Endothelial cell of umbilical vein (primary cell): ENCODE measurements around the gene SRBD1. TPM values are rescaled to one million over a fixed set of nuclear protein-coding genes. Genes with fewer than 3 reads are reported as not detected.

Experiments
- BruUV-seq: library from RNA; stranded (reverse); fragments of 400-500 nt; replicated peaks from 2 replicates; lab custom pipeline; 2021; lab: Mats Ljungman, UMichigan
- CTCF ChIA-PET: fragments of 300-600, 350-600 bp; sonication (Branson Sonifier 250); formaldehyde crosslinking; loops from one replicate; lab custom pipeline; 2021; ENCODE audit warnings: antibody characterized with exemption, inconsistent platforms; lab: Charles Lee
- POLR2A ChIA-PET: fragments of 300-600, 350-600 bp; sonication (Branson Sonifier 250); formaldehyde crosslinking; loops from one replicate; lab custom pipeline; 2021; ENCODE audit warnings: antibody characterized with exemption, inconsistent platforms; lab: Charles Lee
- DNase-seq: peaks from one replicate; pipeline ENCODE4 v3.0.0-alpha.2; 2011; ENCODE audit warnings: low read depth, low spot score
- FAIRE-seq: peaks from 2 replicates; lab custom pipeline; 2011; peaks lifted over from hg19 to GRCh38; lab: Jason Lieb, UNC
- H2AFZ ChIP-seq: 2 replicates; pipeline ENCODE4 v1.6.0; 2012; ENCODE audit warnings: low read depth, low read length, control low read depth, inconsistent platforms
- H3K27ac ChIP-seq: 2 replicates; pipeline ENCODE4 v1.5.1; 2011; ENCODE audit warnings: low read depth, mild to moderate bottlenecking, control low read depth, low read length, moderate library complexity; ENCODE audit not compliant: insufficient read depth
- H3K27me3 ChIP-seq, 2 experiments: 2 replicates each; pipeline versions ENCODE4 v1.6.0 to v1.6.1; 2011; ENCODE audit warnings: low read length in 2 of 2, mixed read lengths in 1 of 2; ENCODE audit not compliant: control insufficient read depth in 2 of 2, insufficient read depth in 2 of 2
- H3K36me3 ChIP-seq, 2 experiments: 2 replicates in 1 of 2; 3 replicates in 1 of 2; pipeline ENCODE4 v1.5.1; 2011; ENCODE audit warnings: low read length in 2 of 2, mild to moderate bottlenecking in 1 of 2, moderate library complexity in 1 of 2; ENCODE audit not compliant: control insufficient read depth in 2 of 2, insufficient read depth in 2 of 2; ENCODE audit errors: extremely low read depth in 1 of 2
- H3K4me1 ChIP-seq: 3 replicates; pipeline ENCODE4 v1.5.1; 2011; ENCODE audit warnings: mild to moderate bottlenecking, low read length; ENCODE audit not compliant: control insufficient read depth, insufficient read depth; ENCODE audit errors: extremely low read depth
- H3K4me2 ChIP-seq: 2 replicates; pipeline ENCODE4 v1.6.1; 2011; ENCODE audit warnings: low read length, control low read depth, mixed read lengths; ENCODE audit not compliant: insufficient read depth
- H3K4me3 ChIP-seq, 3 experiments: fragments of 200-600 bp in 1 of 3; sonication (generic), shearing (Covaris generic) in 1 of 3; replicated peaks in 1 of 3; 2 replicates each; pipeline ENCODE4 v1.5.1; 2011 to 2016; ENCODE audit warnings: control low read depth in 3 of 3, low read length in 3 of 3, mild to moderate bottlenecking in 2 of 3, inconsistent platforms in 1 of 3, low read depth in 1 of 3, moderate library complexity in 1 of 3; ENCODE audit not compliant: insufficient read depth in 1 of 3
- H3K79me2 ChIP-seq: 2 replicates; pipeline ENCODE4 v1.6.0; 2012; ENCODE audit warnings: low read length, inconsistent platforms; ENCODE audit not compliant: control insufficient read depth, insufficient read depth
- H3K9ac ChIP-seq: replicated peaks from 2 replicates; pipeline ENCODE3; 2011; ENCODE audit warnings: low read length, control low read depth; ENCODE audit not compliant: insufficient read depth; ENCODE audit errors: extremely low read depth
- H3K9me1 ChIP-seq: replicated peaks from 3 replicates; pipeline ENCODE4 v1.6.0; 2011; ENCODE audit warnings: mild to moderate bottlenecking, low read length; ENCODE audit not compliant: control insufficient read depth, insufficient read depth; ENCODE audit errors: extremely low read depth
- H3K9me3 ChIP-seq: replicated peaks from 2 replicates; pipeline ENCODE4 v1.5.1; 2012; ENCODE audit warnings: low read length, inconsistent platforms; ENCODE audit not compliant: control insufficient read depth, insufficient read depth
- H4K20me1 ChIP-seq: replicated peaks from 2 replicates; pipeline ENCODE3; 2011; ENCODE audit warnings: mild to moderate bottlenecking, low read length; ENCODE audit not compliant: control insufficient read depth, insufficient read depth; ENCODE audit errors: extremely low read depth
- EZH2 ChIP-seq: IDR thresholded peaks from 2 replicates; pipeline ENCODE4 v1.6.1; 2012; ENCODE audit warnings: borderline replicate concordance, low read depth, mild to moderate bottlenecking, moderate library complexity, low read length, inconsistent platforms; ENCODE audit not compliant: severe bottlenecking
- FOS ChIP-seq: IDR thresholded peaks from 2 replicates; pipeline ENCODE4 v1.6.1; 2011; ENCODE audit warnings: mild to moderate bottlenecking, low read length, moderate library complexity, borderline replicate concordance; ENCODE audit not compliant: insufficient read depth
- GATA2 ChIP-seq: IDR thresholded peaks from 2 replicates; pipeline ENCODE4 v1.7.0; 2011; ENCODE audit warnings: low read depth, mild to moderate bottlenecking, moderate library complexity, mixed read lengths, low read length; ENCODE audit not compliant: insufficient read length, insufficient read depth
- JUN ChIP-seq: IDR thresholded peaks from 2 replicates; pipeline ENCODE4 v1.6.1; 2011; ENCODE audit warnings: borderline replicate concordance, low read depth; ENCODE audit not compliant: insufficient read length, insufficient read depth
- MYC ChIP-seq: IDR thresholded peaks from one replicate; pipeline ENCODE4 v1.6.1; 2011; ENCODE audit warnings: mild to moderate bottlenecking, low read depth, low read length
- POLR2A ChIP-seq: IDR thresholded peaks from 2 replicates; pipeline ENCODE4 v1.6.1; 2012; ENCODE audit warnings: low read depth, mild to moderate bottlenecking, control low read depth, low read length
- POLR2AphosphoS5 ChIP-seq: IDR thresholded peaks from 2 replicates; pipeline ENCODE4 v1.6.1; 2012; ENCODE audit warnings: low read depth, mild to moderate bottlenecking, control low read depth, low read length, moderate library complexity; ENCODE audit not compliant: insufficient read depth
- dilution Hi-C: fragments of 300-500 bp; cut with MboI; formaldehyde crosslinking; loops from one replicate; pipeline ENCODE4 v1.15.0; 2019; ENCODE audit warnings: low sequenced_read_pairs; ENCODE audit not compliant: extremely low pct_ligation_motif_present
- intact Hi-C: fragments of 100-400 bp; cut with micrococcal nuclease; formaldehyde crosslinking; loops from one replicate; pipeline ENCODE4 v1.10.0; 2022
- polyA plus RNA-seq, 4 experiments: library from polyadenylated mRNA; depleted of rRNA in 3 of 4; stranded (reverse) in 3 of 4; unstranded in 1 of 4; fragments of >200 nt; gene quantifications; 2 replicates each; pipeline versions ENCODE4 v1.2.1 to v1.2.3, GENCODE V29; 2011 to 2012; ENCODE audit warnings: missing spikeins in 1 of 4
- total RNA-seq: library from RNA; stranded (reverse); gene quantifications from 2 replicates; pipeline ENCODE4 v1.2.3, GENCODE V29; 2021
- TF ChIP-seq, protein P1 (sequence below), 2 donors: IDR thresholded peaks; 1 replicate in 1 of 2; 2 replicates in 1 of 2; pipeline ENCODE4 v1.5.1; 2011; ENCODE audit warnings: low read length in 2 of 2, mild to moderate bottlenecking in 2 of 2, moderate library complexity in 2 of 2, control low read depth in 1 of 2, inconsistent platforms in 1 of 2, low read depth in 1 of 2; ENCODE audit not compliant: insufficient read depth in 1 of 2; ENCODE audit errors: extremely low read depth in 1 of 2
- TF ChIP-seq, protein P2 (sequence below): IDR thresholded peaks from 2 replicates; pipeline ENCODE4 v1.6.1; 2011; ENCODE audit not compliant: insufficient read depth, insufficient read length

SRBD1 gene
- total and polyA plus RNA-seq, 2 donors (not counting 3 experiments of a cell fraction or from before 2014, with no cell fraction given) = 3.7 to 12.5 TPM

DNA sequence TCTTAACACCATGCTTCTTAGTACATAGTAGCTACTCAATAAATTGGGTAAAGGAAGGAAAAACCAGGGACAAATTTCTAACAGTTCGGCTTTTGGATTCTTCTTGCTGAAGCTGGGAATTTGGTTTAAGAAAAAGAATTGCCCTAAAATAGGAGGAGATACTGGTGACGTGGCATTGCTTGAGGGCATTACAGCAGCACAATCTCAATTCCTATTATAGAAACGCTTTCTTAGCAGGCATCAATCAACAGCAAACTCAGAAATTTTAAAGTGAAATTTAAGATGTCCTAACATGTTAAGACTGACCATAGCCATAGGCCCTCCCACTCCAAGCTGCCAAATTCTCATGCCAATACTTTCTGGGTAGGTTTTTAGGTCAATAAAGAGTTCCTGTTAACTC, 169.5 kb downstream of the SRBD1 start:
- CTCF ChIA-PET = interaction anchor here (0.7 kb wide), 1 partner anchor 164 kb away, joined by 3 read pairs; no protein-coding TSS in a partner anchor
- no peak for FAIRE-seq
- dilution Hi-C loops = no loop called here

More for the DNA sequence above, 169.5 kb downstream of the SRBD1 start:
- no peak for DNase-seq
- Histone ChIP-seq H3K27ac (no peak overlapping the region), H3K9me1 (no peaks in the 10 kb centered on the region), H3K27me3 (no peaks in the 10 kb centered on the region), H3K9me3 (no peaks in the 10 kb centered on the region), H3K36me3 (no peaks in the 10 kb centered on the region), H3K4me1 (no peaks in the 10 kb centered on the region), H3K4me2 (no peak overlapping the region), H2AFZ (no peak overlapping the region), H3K9ac (no peak overlapping the region), H4K20me1 (no peaks in the 10 kb centered on the region), H3K4me3 (no peak overlapping the region), H3K79me2 (no peaks in the 10 kb centered on the region)
- intact Hi-C loops = no loop called here
- TF ChIP-seq POLR2A (no peak), POLR2AphosphoS5 (no peak), FOS (no peak), GATA2 (no peak), JUN (no peak), MYC (no peak), EZH2 (no peak)
- TF ChIP-seq, protein P1, sequence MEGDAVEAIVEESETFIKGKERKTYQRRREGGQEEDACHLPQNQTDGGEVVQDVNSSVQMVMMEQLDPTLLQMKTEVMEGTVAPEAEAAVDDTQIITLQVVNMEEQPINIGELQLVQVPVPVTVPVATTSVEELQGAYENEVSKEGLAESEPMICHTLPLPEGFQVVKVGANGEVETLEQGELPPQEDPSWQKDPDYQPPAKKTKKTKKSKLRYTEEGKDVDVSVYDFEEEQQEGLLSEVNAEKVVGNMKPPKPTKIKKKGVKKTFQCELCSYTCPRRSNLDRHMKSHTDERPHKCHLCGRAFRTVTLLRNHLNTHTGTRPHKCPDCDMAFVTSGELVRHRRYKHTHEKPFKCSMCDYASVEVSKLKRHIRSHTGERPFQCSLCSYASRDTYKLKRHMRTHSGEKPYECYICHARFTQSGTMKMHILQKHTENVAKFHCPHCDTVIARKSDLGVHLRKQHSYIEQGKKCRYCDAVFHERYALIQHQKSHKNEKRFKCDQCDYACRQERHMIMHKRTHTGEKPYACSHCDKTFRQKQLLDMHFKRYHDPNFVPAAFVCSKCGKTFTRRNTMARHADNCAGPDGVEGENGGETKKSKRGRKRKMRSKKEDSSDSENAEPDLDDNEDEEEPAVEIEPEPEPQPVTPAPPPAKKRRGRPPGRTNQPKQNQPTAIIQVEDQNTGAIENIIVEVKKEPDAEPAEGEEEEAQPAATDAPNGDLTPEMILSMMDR (IDR thresholded peaks at IDR 0.05; ENCODE audit: extremely low read depth in 1 of 2, insufficient read depth in 1 of 2, low read depth in 1 of 2, low read length in 2 of 2) = no peak
- TF ChIP-seq, protein P2, sequence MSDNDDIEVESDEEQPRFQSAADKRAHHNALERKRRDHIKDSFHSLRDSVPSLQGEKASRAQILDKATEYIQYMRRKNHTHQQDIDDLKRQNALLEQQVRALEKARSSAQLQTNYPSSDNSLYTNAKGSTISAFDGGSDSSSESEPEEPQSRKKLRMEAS = no peak
- POLR2A ChIA-PET = no interaction called here
- no TSS peak for BruUV-seq
